GM23248 (cell line): Measurements from ENCODE around the gene TRIO.

Experiments
- EZH2 ChIP-seq: fragments of 200-600 bp; sonication (generic); IDR thresholded peaks from 2 replicates; pipeline ENCODE4 v1.6.1; 2018; ENCODE audit warnings: antibody characterized with exemption, mild to moderate bottlenecking; ENCODE audit not compliant: insufficient read depth, poor library complexity, severe bottlenecking
- EZH2phosphoT487 ChIP-seq: fragments of 200-600 bp; sonication (generic); IDR thresholded peaks from 2 replicates; pipeline ENCODE4 v1.6.1; 2018; ENCODE audit warnings: antibody characterized with exemption, moderate library complexity, mild to moderate bottlenecking, low read depth; ENCODE audit not compliant: insufficient read depth

DNA sequence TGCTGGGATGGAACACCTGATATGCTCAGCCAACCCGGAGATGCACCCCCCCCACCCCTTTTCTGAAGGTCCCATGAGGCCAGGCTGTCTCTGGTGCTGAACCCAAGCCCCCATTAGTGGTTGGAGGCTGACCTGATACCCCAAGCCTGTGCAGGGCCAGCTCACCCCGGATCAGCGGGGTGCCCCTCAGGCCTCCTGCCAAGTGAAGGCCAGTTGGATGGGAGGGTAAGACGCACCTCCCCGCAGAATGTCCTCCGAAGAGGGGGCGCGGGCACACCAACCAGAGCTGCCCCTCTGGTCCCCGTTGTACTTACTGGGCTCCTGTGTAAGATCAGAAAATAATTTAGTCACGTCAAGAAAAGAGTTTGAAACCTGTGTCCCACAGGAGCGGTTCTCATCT lies 361.7 kb downstream of the TRIO start:
- TF ChIP-seq EZH2 (no peak), EZH2phosphoT487 (no peak)
